COLO829 (cell line): ENCODE measurements around the gene TNNT2.

Source experiments
- DNase-seq: peaks from one replicate; pipeline ENCODE4 v3.0.0; 2012; ENCODE audit warnings: low spot score

The TNNT2 gene

GRCh38 chr1:201401700-201402099 is 24.2 kb upstream of the TNNT2 start:
- DNase-seq: no peak

GRCh38 chr1:201400852-201401230 is 23.4 kb upstream of the TNNT2 start:
- no peak for DNase-seq

- DNase-seq: no peak
Observed at GRCh38 chr1:201400212-201400851, 22.9 kb upstream of the TNNT2 start.

- peak; percentile 76 for DNase-seq
Observed at GRCh38 chr1:201399352-201400126, 22.1 kb upstream of the TNNT2 start.

DNA sequence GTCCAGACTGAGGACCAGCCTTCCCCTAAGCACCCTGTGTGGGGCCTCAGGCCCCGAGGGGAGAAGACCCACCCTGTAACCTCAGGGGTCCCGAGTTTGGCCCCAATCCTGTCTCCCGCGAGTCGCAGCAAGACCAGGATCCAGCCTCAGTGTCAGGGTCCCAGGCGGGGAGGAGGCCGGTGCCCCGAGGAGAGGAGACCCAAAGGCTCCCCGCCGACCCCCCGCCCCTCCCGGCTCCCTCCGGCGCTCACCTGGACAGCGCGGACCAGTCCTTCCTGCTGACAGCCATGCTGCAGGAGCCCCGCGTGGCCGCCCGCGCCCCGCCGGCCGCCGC is 21.5 kb upstream of the TNNT2 start, which contains the start of gene LAD1:
Gene LAD1 (minus strand): TSS at position 307 of the 334 bp plus-strand sequence. CDS start 18 bp downstream, at position 289.
- no peak for DNase-seq

- no peak for DNase-seq
Observed at GRCh38 chr1:201397675-201398074, 20.2 kb upstream of the TNNT2 start.

GRCh38 chr1:201396861-201397464 is 19.5 kb upstream of the TNNT2 start:
- no peak for DNase-seq

DNA sequence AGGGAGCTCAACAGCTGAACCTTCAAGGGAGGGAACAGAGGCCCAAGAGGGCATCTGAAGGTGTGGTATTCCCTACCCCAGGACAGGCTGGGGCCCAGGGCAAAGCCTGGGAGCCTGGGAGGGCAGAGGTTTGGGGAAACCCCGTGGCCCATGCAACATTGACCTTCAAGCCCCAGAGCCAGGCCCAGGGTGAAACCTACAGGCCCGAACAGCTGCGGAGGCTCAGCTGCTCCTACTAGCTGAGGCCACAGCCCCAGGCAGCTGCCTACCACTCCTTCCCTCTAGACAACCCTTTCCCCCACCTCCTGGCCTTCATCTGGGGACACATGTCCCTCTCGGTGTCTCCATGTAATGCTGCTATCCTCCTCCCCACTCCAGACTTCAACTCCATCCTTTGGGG is 18.5 kb upstream of the TNNT2 start:
- no peak for DNase-seq

DNA sequence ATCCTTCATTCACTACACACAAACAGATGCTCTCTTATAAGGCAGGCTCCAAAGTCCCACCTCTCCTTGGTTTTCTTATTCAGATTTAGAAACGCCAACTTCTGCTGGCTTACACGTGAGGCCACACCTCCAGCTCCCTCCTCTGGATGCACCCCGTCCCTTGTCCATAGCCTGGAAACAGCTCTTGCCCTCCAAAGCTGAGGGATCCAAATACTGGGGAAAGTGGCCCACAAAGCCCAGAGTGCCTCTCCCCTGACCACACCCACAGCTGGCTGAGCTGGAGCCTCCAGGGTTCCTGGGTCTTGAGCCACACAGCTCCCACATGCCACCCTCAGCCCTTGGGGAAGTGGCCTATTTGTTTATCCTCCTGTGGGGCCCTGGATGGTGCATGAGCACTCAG is 17.1 kb upstream of the TNNT2 start:
- DNase-seq: no peak

- no peak for DNase-seq
Observed at GRCh38 chr1:201393076-201393475, 15.6 kb upstream of the TNNT2 start.

DNA sequence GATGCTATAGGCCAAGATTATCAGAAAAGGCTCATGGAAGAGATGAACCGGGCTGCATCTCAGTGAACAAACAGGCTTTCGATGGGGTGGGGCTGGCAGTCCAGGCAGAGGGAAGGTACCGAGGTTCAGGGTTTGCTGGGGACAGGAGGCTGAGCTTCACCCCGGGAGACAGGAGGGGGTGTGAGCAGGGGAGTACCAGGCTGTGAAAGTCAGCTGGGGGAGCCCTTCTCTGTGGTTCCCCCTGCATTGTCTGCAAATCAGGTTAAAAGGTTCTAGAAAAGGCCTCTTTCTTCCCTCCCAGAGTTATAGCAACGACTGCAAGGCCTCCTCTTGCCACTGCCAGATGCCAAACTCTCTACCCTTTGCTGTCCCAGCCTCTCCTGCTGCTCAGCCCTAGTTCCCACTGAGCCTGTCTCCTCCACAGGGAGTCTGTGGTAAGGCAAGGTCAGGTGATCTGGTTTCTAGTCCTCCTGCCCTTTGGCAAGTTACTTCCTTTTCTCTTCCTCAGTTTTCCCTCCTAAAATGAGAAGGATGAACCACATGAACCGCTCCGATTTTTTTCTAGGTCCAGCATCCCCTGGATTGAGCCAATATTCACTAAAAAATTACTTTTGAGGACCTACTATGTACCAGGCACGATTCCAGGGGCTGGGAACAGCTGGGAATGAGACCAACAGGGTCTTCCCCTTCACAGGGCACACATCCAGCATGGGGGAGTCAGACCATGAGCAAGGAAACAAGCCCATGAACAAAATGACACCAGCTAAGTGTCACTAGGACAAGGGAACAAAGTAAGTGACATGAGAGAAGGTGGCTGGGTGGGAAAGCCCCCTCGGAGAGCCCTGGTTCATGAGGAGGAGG is 14.4 kb upstream of the TNNT2 start:
- no peak for DNase-seq

- DNase-seq: no peak
Observed at GRCh38 chr1:201391225-201391624, 13.7 kb upstream of the TNNT2 start.

DNA sequence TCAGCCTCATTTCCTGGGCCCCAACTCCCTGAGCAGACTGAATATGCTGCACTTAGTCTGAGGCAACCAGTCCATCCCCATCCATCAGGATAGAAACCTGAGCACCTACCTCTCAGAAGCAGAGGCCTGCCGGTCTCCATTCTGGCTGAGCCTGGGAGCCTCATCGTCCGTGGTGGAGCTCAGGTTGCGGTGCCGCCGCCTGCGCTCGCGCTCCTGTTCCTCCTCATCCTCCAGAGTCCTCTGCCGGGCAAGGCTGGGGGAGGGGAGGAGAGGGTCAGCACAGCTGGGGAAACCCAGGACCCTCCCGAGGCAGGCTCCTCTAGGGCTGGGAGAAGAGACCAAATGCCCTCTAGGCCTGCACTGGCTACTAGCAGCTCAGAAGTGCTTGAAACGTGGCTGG is 11.6 kb upstream of the TNNT2 start:
- DNase-seq: no peak

GRCh38 chr1:201386208-201386607 is 8.7 kb upstream of the TNNT2 start:
- DNase-seq: no peak

DNA sequence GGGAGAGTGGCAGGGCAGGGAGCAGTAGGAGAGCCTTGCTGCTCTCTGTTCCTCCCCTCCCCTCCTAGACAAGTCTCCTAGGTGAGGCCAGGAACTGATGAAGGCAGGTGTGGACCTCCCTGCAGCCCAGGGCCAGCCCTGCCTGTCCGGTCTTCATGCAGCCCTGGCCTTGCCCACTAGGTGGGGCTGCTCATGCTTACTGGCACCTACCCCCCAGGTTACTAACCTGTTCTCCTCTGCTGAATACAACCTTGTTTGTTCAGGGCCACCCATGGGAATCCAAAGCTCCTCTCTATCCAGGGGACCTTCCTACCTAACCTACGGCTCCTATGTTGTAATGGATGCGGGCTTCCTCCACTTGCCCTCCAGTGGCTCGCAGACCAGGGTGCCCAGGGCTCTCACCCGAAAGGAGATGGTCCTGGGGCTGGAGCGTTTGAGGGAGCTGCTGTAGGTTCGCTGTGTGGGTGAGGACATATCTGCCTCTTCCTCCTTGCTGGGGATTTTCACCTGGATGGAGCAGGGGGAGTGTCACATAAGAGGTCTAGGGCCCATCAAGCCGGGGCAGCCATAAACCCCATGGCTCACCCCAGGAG is 7.9 kb upstream of the TNNT2 start:
- DNase-seq: peak; percentile 62

- no peak for DNase-seq
Observed at GRCh38 chr1:201384406-201384782, 6.9 kb upstream of the TNNT2 start.

DNA sequence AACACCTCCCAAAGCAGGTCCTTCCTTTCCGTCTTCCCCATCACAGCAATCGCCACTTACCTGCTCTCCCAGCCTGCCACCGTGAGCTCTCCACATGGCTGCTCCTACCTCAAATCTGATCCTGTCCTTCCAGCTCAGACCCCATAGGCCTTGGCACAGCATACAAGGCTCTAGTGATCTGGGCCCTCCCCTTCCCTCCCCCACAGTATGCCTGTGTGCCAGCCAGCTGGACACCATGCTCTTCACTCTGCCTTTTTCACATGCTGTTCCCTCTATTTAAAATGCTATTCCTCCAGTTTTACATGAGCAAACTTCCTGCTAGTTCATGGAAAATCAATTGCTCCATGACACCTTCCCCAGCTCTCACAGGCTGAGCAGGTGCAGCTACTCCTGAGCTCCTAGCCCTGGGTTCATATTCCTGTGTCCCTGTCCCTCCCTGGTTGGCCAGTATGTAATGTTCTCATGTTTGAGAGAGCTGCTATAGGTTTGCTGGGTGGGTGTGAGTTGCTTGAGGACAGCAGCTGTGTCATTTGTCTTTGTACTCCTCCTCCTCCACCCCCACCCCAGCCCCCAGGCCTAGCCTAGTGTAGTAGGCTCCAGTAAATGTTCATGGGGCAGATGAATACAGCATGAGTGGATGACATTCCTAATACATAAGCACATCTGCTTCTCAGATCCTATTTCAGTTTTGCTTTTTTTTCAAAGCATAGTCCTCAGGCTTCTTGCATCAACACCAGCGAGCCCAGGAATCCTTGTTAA is 6.3 kb upstream of the TNNT2 start:
- DNase-seq: no peak

GRCh38 chr1:201381130-201381529 is 3.6 kb upstream of the TNNT2 start:
- DNase-seq: no peak

- DNase-seq: no peak
Observed at GRCh38 chr1:201379733-201380242, 2.3 kb upstream of the TNNT2 start.

GRCh38 chr1:201378804-201379203 is 1.3 kb upstream of the TNNT2 start:
- DNase-seq: no peak
